K562 (cell line): ENCODE results near the gene OR7C1. TPM values are rescaled to one million over a fixed set of nuclear protein-coding genes. Genes with fewer than 3 reads are reported as not detected.

ENCODE experiments used
- BCOR ChIP-seq: fragments of 450-650 bp; IDR thresholded peaks from 2 replicates; pipeline ENCODE4 v1.6.1; 2016
- CTCF ChIP-seq, 3 experiments: IDR thresholded peaks in 2 of 3; conservative IDR thresholded peaks in 1 of 3; 2 replicates each; pipeline ENCODE4 v1.5.1; 2011 to 2012; ENCODE audit warnings: low read length in 3 of 3, mild to moderate bottlenecking in 3 of 3, control low read depth in 2 of 3, improper control_type of control experiment in 1 of 3, inconsistent platforms in 1 of 3, low read depth in 1 of 3, mixed read lengths in 1 of 3, moderate library complexity in 1 of 3; ENCODE audit not compliant: insufficient read depth in 2 of 3
- GATAD2B ChIP-seq: fragments of 450-650 bp; IDR thresholded peaks from 2 replicates; pipeline ENCODE4 v1.6.1; 2017; ENCODE audit warnings: mild to moderate bottlenecking, borderline replicate concordance
- MNT ChIP-seq, 2 experiments: fragments of 450-650 bp; conservative IDR thresholded peaks; 2 replicates each; pipeline ENCODE4 v1.6.1; 2017; ENCODE audit warnings: mild to moderate bottlenecking in 2 of 2, moderate library complexity in 2 of 2
- SPI1 ChIP-seq: IDR thresholded peaks from 2 replicates; pipeline ENCODE4 v1.6.1; 2011; ENCODE audit warnings: low read depth, low read length, control low read depth, borderline replicate concordance
- SUPT5H ChIP-seq: fragments of 450-650 bp; IDR thresholded peaks from 2 replicates; pipeline ENCODE4 v1.6.1; 2016
- ZBTB40 ChIP-seq, 2 experiments: fragments of 450-650 bp in 1 of 2; sonication (generic) in 1 of 2; formaldehyde crosslinking in 1 of 2; IDR thresholded peaks; 2 replicates each; pipeline versions ENCODE4 v1.7.1 to v1.9.0; 2016 to 2022; ENCODE audit warnings: inconsistent platforms in 1 of 2, mild to moderate bottlenecking in 1 of 2, missing genetic modification reagents in 1 of 2
- ZNF134 ChIP-seq: fragments of 250-450 bp; sonication (Bioruptor Pico); conservative IDR thresholded peaks from 2 replicates; pipeline ENCODE4 v1.4.0; 2020
- ZNF384 ChIP-seq: IDR thresholded peaks from 2 replicates; pipeline ENCODE4 v1.6.1; 2012; ENCODE audit warnings: low read depth, low read length, improper control_type of control experiment
- ZNF740 ChIP-seq, 3 experiments: fragments of 200-800 bp in 1 of 3; sonication (Bioruptor generic) in 1 of 3; sonication (generic) in 1 of 3; formaldehyde crosslinking in 1 of 3; IDR thresholded peaks; 2 replicates each; pipeline versions ENCODE4 v1.6.1 to v1.8.0; 2016 to 2022; ENCODE audit warnings: mild to moderate bottlenecking in 2 of 3, missing compliant biosample characterization in 2 of 3, missing genetic modification characterization in 2 of 3, missing genetic modification reagents in 1 of 3
- polyA plus RNA-seq, 8 experiments: library from polyadenylated mRNA; depleted of rRNA in 4 of 8; stranded (reverse) in 5 of 8; unstranded in 3 of 8; fragments of >200 nt; fragmentation: Nextera tagmentation in 2 of 8; fragmentation: Illumina TruSeq in 1 of 8; extraction: Ambion mirVana in 2 of 8; extraction: Trizol in 1 of 8; gene quantifications; 2 replicates each; pipeline versions ENCODE4 v1.2.1 to v1.2.3, GENCODE V29; 2011 to 2014; ENCODE audit warnings: inconsistent platforms in 1 of 8, missing spikeins in 1 of 8
- total RNA-seq, 7 experiments: library from RNA; depleted of rRNA in 6 of 7; stranded (reverse); fragments of >200 nt in 6 of 7; fragmentation: Illumina TruSeq in 2 of 7; extraction: Trizol in 2 of 7; gene quantifications; 2 replicates each; pipeline versions ENCODE4 v1.2.1 to v1.2.3, GENCODE V29; 2011 to 2021; ENCODE audit warnings: low replicate concordance in 1 of 7

OR7C1 gene
- total and polyA plus RNA-seq, 9 of the 15 experiments (the other 6 are each of a cell fraction or from before 2014, with no cell fraction given), result 0.01 to 0.18 (median 0.10) TPM; not detected in 1

GRCh38 chr19:14775869-14776586 lies 59.0 kb downstream of the OR7C1 start (continued):
- peak; percentile 31 to 34 (median 31); a peak in 4 of 6 replicates for TF ChIP-seq CTCF (IDR thresholded peaks at IDR 0.05 in 2 of 3, conservative IDR thresholded peaks at IDR 0.05 in 1 of 3; ENCODE audit: insufficient read depth in 2 of 3, low read depth in 1 of 3, low read length in 3 of 3)
- TF ChIP-seq BCOR, result peak; percentile 85
- TF ChIP-seq ZNF384, result peak; percentile 58
- TF ChIP-seq GATAD2B, result no peak; the same call in 1 of the 2 replicates
- no peak for TF ChIP-seq ZNF134 (CRISPR knock-in tag)
- TF ChIP-seq SPI1, result peak; percentile 39; the same call in 1 of the 2 replicates
- TF ChIP-seq ZNF740 (CRISPR knock-in tag; IDR thresholded peaks at IDR 0.05), result peak; percentile 60
- no peak for TF ChIP-seq ZNF740 (tag; IDR thresholded peaks at IDR 0.05)
- TF ChIP-seq SUPT5H, result peak; percentile 9; the same call in 1 of the 2 replicates
- TF ChIP-seq ZBTB40 (IDR thresholded peaks at IDR 0.05), result peak; percentile 2; the same call in 1 of the 2 replicates
- TF ChIP-seq ZBTB40 (CRISPR knock-in tag; IDR thresholded peaks at IDR 0.05), result no peak
- TF ChIP-seq MNT (conservative IDR thresholded peaks at IDR 0.05), result peak; percentile 44 to 71; a peak in 3 of 4 replicates
